ENCODE results near the gene ERRFI1. TPM values are rescaled to one million over a fixed set of nuclear protein-coding genes. Genes with fewer than 3 reads are reported as not detected.

The ERRFI1 gene
- total RNA-seq, 2 experiments from 2014 or later = not detected

- Histone ChIP-seq H3K4me3 (ENCODE audit: low read depth, low read length, poor library complexity, severe bottlenecking) (no peak overlapping the region), H3K36me3 (ENCODE audit: insufficient read depth, low read length) (peaks cover 78% of the 10 kb centered on the region), H3K4me2 (ENCODE audit: low read length) (no peak overlapping the region), H4K20me1 (ENCODE audit: insufficient read depth, low read length) (no peaks in the 10 kb centered on the region), H3K79me2 (ENCODE audit: insufficient read depth, low read depth, low read length) (peaks cover 8% of the 10 kb centered on the region; the same call in 1 of the 2 replicates), H2AFZ (ENCODE audit: low read length) (no peak overlapping the region), H3K9me3 (ENCODE audit: low read length) (no peaks in the 10 kb centered on the region), H3K27ac (ENCODE audit: low read depth, low read length, poor library complexity, severe bottlenecking) (no peak overlapping the region), H3K4me1 (ENCODE audit: insufficient read depth, low read length, poor library complexity, severe bottlenecking) (no peaks in the 10 kb centered on the region), H3K9me2 (ENCODE audit: insufficient read depth, low read length) (no peaks in the 10 kb centered on the region)
- POLR2A ChIA-PET = interaction anchor here (0.6 kb wide), 1 partner anchor 902 kb away, joined by 3 read pairs; no protein-coding TSS in a partner anchor
- CTCF ChIA-PET (ENCODE audit: unreplicated experiment) = no interaction called here
- no TSS peak for BruUV-seq (replicated peaks)
- TF ChIP-seq EZH2phosphoT487 (IDR thresholded peaks at IDR 0.05; ENCODE audit: borderline replicate concordance, low read depth, low read length) (no peak), CTCF (conservative IDR thresholded peaks at IDR 0.05; ENCODE audit: low read length) (no peak)
- intact Hi-C loops (cut with micrococcal nuclease; ENCODE audit: unreplicated experiment) = no loop called here
- no peak for DNase-seq (ENCODE audit: low spot score)
Observed at GRCh38 chr1:7973086-7973485, 53.0 kb downstream of the ERRFI1 start.

- Histone ChIP-seq H3K27ac (ENCODE audit: low read depth, low read length, poor library complexity, severe bottlenecking) (no peak overlapping the region), H2AFZ (ENCODE audit: low read length) (no peak overlapping the region), H3K36me3 (ENCODE audit: insufficient read depth, low read length) (peaks cover 80% of the 10 kb centered on the region), H3K4me1 (ENCODE audit: insufficient read depth, low read length, poor library complexity, severe bottlenecking) (peaks cover 4% of the 10 kb centered on the region), H4K20me1 (ENCODE audit: insufficient read depth, low read length) (no peaks in the 10 kb centered on the region), H3K9me2 (ENCODE audit: insufficient read depth, low read length) (no peaks in the 10 kb centered on the region), H3K4me3 (ENCODE audit: low read depth, low read length, poor library complexity, severe bottlenecking) (no peak overlapping the region), H3K4me2 (ENCODE audit: low read length) (no peak overlapping the region), H3K79me2 (ENCODE audit: insufficient read depth, low read depth, low read length) (peaks cover 14% of the 10 kb centered on the region; the same call in 1 of the 2 replicates), H3K9me3 (ENCODE audit: low read length) (no peaks in the 10 kb centered on the region)
- CTCF ChIA-PET (ENCODE audit: unreplicated experiment) = no interaction called here
- intact Hi-C loops (cut with micrococcal nuclease; ENCODE audit: unreplicated experiment) = no loop called here
- TF ChIP-seq CTCF (conservative IDR thresholded peaks at IDR 0.05; ENCODE audit: low read length) (no peak), EZH2phosphoT487 (IDR thresholded peaks at IDR 0.05; ENCODE audit: borderline replicate concordance, low read depth, low read length) (no peak)
- no TSS peak for BruUV-seq (replicated peaks)
- DNase-seq (ENCODE audit: low spot score) = no peak
- POLR2A ChIA-PET = interaction anchor here (0.6 kb wide), 2 partner anchors 903 to 1557 kb away, joined by 3 read pairs; no protein-coding TSS in a partner anchor
Observed at GRCh38 chr1:7972285-7972684, 53.8 kb downstream of the ERRFI1 start.

DNA sequence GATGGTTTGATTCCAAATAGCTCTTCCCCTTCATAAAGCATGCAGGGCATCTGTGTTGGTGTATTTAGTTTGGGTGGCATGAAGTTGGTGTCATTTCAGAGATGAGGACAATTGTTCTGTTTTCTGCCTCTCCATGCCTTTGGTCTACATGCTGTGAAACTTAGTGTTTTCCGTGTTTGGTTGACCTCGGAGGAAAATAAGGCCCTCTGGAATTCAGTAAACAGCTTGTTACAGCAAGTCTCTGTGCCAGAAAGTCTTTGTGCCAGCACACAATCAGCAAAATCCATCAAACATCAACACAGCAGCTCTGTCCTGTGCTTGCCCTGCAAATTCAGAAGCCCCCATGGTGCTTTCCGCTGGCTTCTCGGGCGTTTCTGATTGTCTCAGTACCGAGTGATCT, 55.1 kb downstream of the ERRFI1 start:
- BruUV-seq (replicated peaks) = no TSS peak
- no peaks in the 10 kb centered on the region for H3K9me2 ChIP-seq (ENCODE audit: insufficient read depth, low read length)
- H2AFZ ChIP-seq (ENCODE audit: low read length) = no peak overlapping the region
- intact Hi-C loops (cut with micrococcal nuclease; ENCODE audit: unreplicated experiment) = no loop called here
- peaks cover 21% of the 10 kb centered on the region; the same call in 1 of the 2 replicates for H3K79me2 ChIP-seq (ENCODE audit: insufficient read depth, low read depth, low read length)
- no peak overlapping the region for H3K4me3 ChIP-seq (ENCODE audit: low read depth, low read length, poor library complexity, severe bottlenecking)
- peaks cover 12% of the 10 kb centered on the region for H3K4me1 ChIP-seq (ENCODE audit: insufficient read depth, low read length, poor library complexity, severe bottlenecking)
- ChIA-PET CTCF (ENCODE audit: unreplicated experiment) (no interaction called here), POLR2A (no interaction called here)
- H3K4me2 ChIP-seq (ENCODE audit: low read length) = no peak overlapping the region
- no peak overlapping the region for H3K27ac ChIP-seq (ENCODE audit: low read depth, low read length, poor library complexity, severe bottlenecking)
- H3K9me3 ChIP-seq (ENCODE audit: low read length) = no peaks in the 10 kb centered on the region
- TF ChIP-seq CTCF (conservative IDR thresholded peaks at IDR 0.05; ENCODE audit: low read length) = no peak
- TF ChIP-seq EZH2phosphoT487 (IDR thresholded peaks at IDR 0.05; ENCODE audit: borderline replicate concordance, low read depth, low read length) = no peak
- H4K20me1 ChIP-seq (ENCODE audit: insufficient read depth, low read length) = 0 out of 2 replicates have a peak, but pooled peaks cover 6% of the 10 kb centered on the region
- no peak for DNase-seq (ENCODE audit: low spot score)
- peaks cover 82% of the 10 kb centered on the region for H3K36me3 ChIP-seq (ENCODE audit: insufficient read depth, low read length)
